K562 (cell line): ENCODE results near the gene NDUFV3. TPM values are rescaled to one million over a fixed set of nuclear protein-coding genes. Genes with fewer than 3 reads are reported as not detected.

Experiments used
- ASH1L ChIP-seq: fragments of 450-650 bp; IDR thresholded peaks from 2 replicates; pipeline ENCODE4 v1.6.1; 2018; ENCODE audit warnings: borderline replicate concordance, mild to moderate bottlenecking, low read depth; ENCODE audit not compliant: partially characterized antibody
- BCL6 ChIP-seq: fragments of 250-450 bp; sonication (Bioruptor Pico); IDR thresholded peaks from 2 replicates; pipeline ENCODE4 v1.4.0; 2020
- BRD4 ChIP-seq: fragments of 200-600 bp; sonication (generic); IDR thresholded peaks from 2 replicates; pipeline ENCODE4 v1.6.1; 2017; ENCODE audit warnings: inconsistent platforms
- EP300 ChIP-seq: IDR thresholded peaks from 2 replicates; pipeline ENCODE4 v1.6.1; 2012; ENCODE audit warnings: low read length, improper control_type of control experiment
- GATAD2A ChIP-seq: fragments of 450-650 bp; IDR thresholded peaks from 2 replicates; pipeline ENCODE4 v1.6.1; 2017
- ILF3 ChIP-seq: fragments of 450-650 bp; IDR thresholded peaks from 2 replicates; pipeline ENCODE4 v1.6.1; 2018; ENCODE audit warnings: antibody characterized with exemption, mild to moderate bottlenecking, moderate library complexity, borderline replicate concordance
- MXI1 ChIP-seq: IDR thresholded peaks from 2 replicates; pipeline ENCODE4 v1.6.1; 2011; ENCODE audit warnings: low read depth, mild to moderate bottlenecking, improper control_type of control experiment, low read length
- NCOR1 ChIP-seq: fragments of 450-650 bp; IDR thresholded peaks from 2 replicates; pipeline ENCODE4 v1.6.1; 2016; ENCODE audit warnings: mild to moderate bottlenecking, moderate library complexity
- POLR2A ChIP-seq: fragments of 450-650 bp; conservative IDR thresholded peaks from 2 replicates; pipeline ENCODE4 v1.6.1; 2016
- PURB ChIP-seq: sonication (generic); formaldehyde crosslinking; IDR thresholded peaks from 2 replicates; pipeline ENCODE4 v1.9.0; 2021; ENCODE audit warnings: low read depth, mild to moderate bottlenecking, missing genetic modification reagents
- RFX1 ChIP-seq: fragments of 450-650 bp; IDR thresholded peaks from 2 replicates; pipeline ENCODE4 v1.6.1; 2016; ENCODE audit warnings: mild to moderate bottlenecking, moderate library complexity
- SMARCA5 ChIP-seq: fragments of 450-650 bp; IDR thresholded peaks from 2 replicates; pipeline ENCODE4 v1.6.1; 2016
- SPI1 ChIP-seq: IDR thresholded peaks from 2 replicates; pipeline ENCODE4 v1.6.1; 2011; ENCODE audit warnings: low read depth, low read length, control low read depth, borderline replicate concordance
- SREBF2 ChIP-seq: sonication (generic); formaldehyde crosslinking; IDR thresholded peaks from 2 replicates; pipeline ENCODE4 v1.4.0; 2020; ENCODE audit warnings: mild to moderate bottlenecking, missing genetic modification reagents
- TAF15 ChIP-seq: fragments of 200-400 bp; formaldehyde crosslinking; IDR thresholded peaks from 2 replicates; pipeline ENCODE4 v1.6.1; 2017; ENCODE audit warnings: mild to moderate bottlenecking, low read depth, low read length, moderate library complexity
- TBL1XR1 ChIP-seq, 2 experiments: IDR thresholded peaks; 2 replicates each; pipeline ENCODE4 v1.6.1; 2012; ENCODE audit warnings: improper control_type of control experiment in 2 of 2, low read length in 2 of 2, mild to moderate bottlenecking in 1 of 2
- TSC22D4 ChIP-seq: fragments of 450-650 bp; IDR thresholded peaks from 2 replicates; pipeline ENCODE4 v1.6.1; 2016; ENCODE audit warnings: missing genetic modification characterization, missing biosample characterization, control low read depth
- ZNF197 ChIP-seq: fragments of 200-800 bp; sonication (Bioruptor generic); IDR thresholded peaks from 2 replicates; pipeline ENCODE4 v1.6.1; 2016; ENCODE audit warnings: low read depth, missing genetic modification characterization, missing compliant biosample characterization
- ZNF24 ChIP-seq: fragments of 450-650 bp; IDR thresholded peaks from 2 replicates; pipeline ENCODE4 v1.6.1; 2016
- ZNF551 ChIP-seq: fragments of 250-450 bp; sonication (Bioruptor Pico); IDR thresholded peaks from 2 replicates; pipeline ENCODE4 v1.5.0; 2021; ENCODE audit warnings: mild to moderate bottlenecking, moderate library complexity
- ZNF57 ChIP-seq: fragments of 450-650 bp; formaldehyde crosslinking; IDR thresholded peaks from 2 replicates; pipeline ENCODE4 v1.4.0; 2020; ENCODE audit warnings: mild to moderate bottlenecking, moderate library complexity
- polyA plus RNA-seq, 8 experiments: library from polyadenylated mRNA; depleted of rRNA in 4 of 8; stranded (reverse) in 5 of 8; unstranded in 3 of 8; fragments of >200 nt; fragmentation: Nextera tagmentation in 2 of 8; fragmentation: Illumina TruSeq in 1 of 8; extraction: Ambion mirVana in 2 of 8; extraction: Trizol in 1 of 8; gene quantifications; 2 replicates each; pipeline versions ENCODE4 v1.2.1 to v1.2.3, GENCODE V29; 2011 to 2014; ENCODE audit warnings: inconsistent platforms in 1 of 8, missing spikeins in 1 of 8
- total RNA-seq, 7 experiments: library from RNA; depleted of rRNA in 6 of 7; stranded (reverse); fragments of >200 nt in 6 of 7; fragmentation: Illumina TruSeq in 2 of 7; extraction: Trizol in 2 of 7; gene quantifications; 2 replicates each; pipeline versions ENCODE4 v1.2.1 to v1.2.3, GENCODE V29; 2011 to 2021; ENCODE audit warnings: low replicate concordance in 1 of 7
- TF ChIP-seq, protein P1 (sequence below): fragments of 450-650 bp; formaldehyde crosslinking; IDR thresholded peaks from 2 replicates; pipeline ENCODE4 v1.4.0; 2020; ENCODE audit warnings: mild to moderate bottlenecking, moderate library complexity
- TF ChIP-seq, protein P2 (sequence below): fragments of 450-650 bp; formaldehyde crosslinking; conservative IDR thresholded peaks from 2 replicates; pipeline ENCODE4 v1.4.0; 2022; ENCODE audit warnings: mild to moderate bottlenecking, missing genetic modification characterization
- TF ChIP-seq, protein P3 (sequence below): fragments of 250-450 bp; sonication (Bioruptor Pico); IDR thresholded peaks from 2 replicates; pipeline ENCODE4 v1.8.0; 2021; ENCODE audit warnings: moderate library complexity, mild to moderate bottlenecking, inconsistent platforms
- TF ChIP-seq, protein P4 (sequence below): fragments of 450-650 bp; IDR thresholded peaks from 2 replicates; pipeline ENCODE4 v1.6.1; 2016; ENCODE audit warnings: missing biosample characterization, missing genetic modification characterization

Gene NDUFV3
- total and polyA plus RNA-seq, 9 of the 15 experiments (the other 6 are each of a cell fraction or from before 2014, with no cell fraction given): 19.1 to 87.8 (median 74.3) TPM

DNA sequence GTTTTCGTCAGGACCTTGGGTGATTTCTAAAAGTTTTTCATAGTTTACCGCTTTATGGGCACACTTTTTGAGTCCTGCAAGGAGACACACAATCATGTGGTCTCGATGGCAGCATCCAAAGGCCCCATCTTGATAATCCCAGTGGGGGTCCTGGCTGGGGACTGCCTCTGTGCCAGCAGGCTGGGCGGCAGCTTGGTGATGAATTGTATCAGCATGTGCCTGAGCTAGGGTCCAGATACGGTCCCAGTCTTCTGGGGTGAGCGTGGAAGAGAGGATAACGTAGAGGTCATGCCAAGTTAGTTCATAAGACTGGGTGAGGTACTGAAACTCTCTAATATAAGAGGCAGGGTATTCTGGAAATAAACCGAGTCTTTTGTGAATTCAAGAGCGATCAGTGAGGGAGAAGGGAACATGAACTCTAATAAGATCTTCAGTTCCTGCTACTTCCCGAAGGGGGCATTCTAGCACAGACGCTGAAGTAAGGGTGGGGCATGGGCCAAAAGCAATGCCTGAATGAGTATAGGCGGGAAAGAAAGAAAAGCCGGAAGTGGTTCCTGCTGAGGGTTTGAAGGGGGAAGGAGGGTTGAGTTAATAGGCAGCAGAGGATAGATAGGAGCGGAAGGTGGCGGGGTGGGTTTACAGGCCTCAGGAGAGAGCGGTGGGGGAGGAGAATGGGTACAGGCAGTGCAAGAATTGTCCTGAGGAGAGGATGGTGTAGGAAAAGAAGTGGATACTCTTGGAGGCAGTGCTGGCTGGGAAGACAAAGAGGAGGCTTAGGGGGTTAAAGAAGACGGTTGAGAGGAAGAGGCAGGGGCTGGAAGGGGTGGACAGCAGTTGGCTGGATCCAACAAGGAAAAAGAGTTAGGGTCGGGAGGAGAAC, 30.7 kb downstream of the NDUFV3 start (continued):
- TF ChIP-seq SPI1 (peak; percentile 91), SREBF2 (CRISPR knock-in tag) (no peak), PURB (CRISPR knock-in tag) (no peak), ZNF551 (CRISPR knock-in tag) (no peak), RFX1 (no peak), BCL6 (CRISPR knock-in tag) (no peak), GATAD2A (peak; percentile 90), NCOR1 (peak; percentile 76), POLR2A (peak; percentile 82), TBL1XR1 (IDR thresholded peaks at IDR 0.05; ENCODE audit: low read length in 2 of 2) (no peak), TSC22D4 (no peak), ASH1L (peak; percentile 84), ZNF57 (CRISPR knock-in tag) (0 out of 2 replicates have a peak, but pooled peaks have one; percentile 19), EP300 (peak; percentile 69), MXI1 (no peak; the same call in 1 of the 2 replicates), BRD4 (0 out of 2 replicates have a peak, but pooled peaks have one; percentile 60), ZNF24 (peak; percentile 50; the same call in 1 of the 2 replicates), TAF15 (no peak), ILF3 (no peak), SMARCA5 (peak; percentile 96), ZNF197 (no peak)
- TF ChIP-seq, protein P1, sequence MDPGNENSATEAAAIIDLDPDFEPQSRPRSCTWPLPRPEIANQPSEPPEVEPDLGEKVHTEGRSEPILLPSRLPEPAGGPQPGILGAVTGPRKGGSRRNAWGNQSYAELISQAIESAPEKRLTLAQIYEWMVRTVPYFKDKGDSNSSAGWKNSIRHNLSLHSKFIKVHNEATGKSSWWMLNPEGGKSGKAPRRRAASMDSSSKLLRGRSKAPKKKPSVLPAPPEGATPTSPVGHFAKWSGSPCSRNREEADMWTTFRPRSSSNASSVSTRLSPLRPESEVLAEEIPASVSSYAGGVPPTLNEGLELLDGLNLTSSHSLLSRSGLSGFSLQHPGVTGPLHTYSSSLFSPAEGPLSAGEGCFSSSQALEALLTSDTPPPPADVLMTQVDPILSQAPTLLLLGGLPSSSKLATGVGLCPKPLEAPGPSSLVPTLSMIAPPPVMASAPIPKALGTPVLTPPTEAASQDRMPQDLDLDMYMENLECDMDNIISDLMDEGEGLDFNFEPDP (CRISPR knock-in tag): no peak
- TF ChIP-seq, protein P2, sequence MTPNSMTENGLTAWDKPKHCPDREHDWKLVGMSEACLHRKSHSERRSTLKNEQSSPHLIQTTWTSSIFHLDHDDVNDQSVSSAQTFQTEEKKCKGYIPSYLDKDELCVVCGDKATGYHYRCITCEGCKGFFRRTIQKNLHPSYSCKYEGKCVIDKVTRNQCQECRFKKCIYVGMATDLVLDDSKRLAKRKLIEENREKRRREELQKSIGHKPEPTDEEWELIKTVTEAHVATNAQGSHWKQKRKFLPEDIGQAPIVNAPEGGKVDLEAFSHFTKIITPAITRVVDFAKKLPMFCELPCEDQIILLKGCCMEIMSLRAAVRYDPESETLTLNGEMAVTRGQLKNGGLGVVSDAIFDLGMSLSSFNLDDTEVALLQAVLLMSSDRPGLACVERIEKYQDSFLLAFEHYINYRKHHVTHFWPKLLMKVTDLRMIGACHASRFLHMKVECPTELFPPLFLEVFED (CRISPR knock-in tag): peak; percentile 92
- TF ChIP-seq, protein P3, sequence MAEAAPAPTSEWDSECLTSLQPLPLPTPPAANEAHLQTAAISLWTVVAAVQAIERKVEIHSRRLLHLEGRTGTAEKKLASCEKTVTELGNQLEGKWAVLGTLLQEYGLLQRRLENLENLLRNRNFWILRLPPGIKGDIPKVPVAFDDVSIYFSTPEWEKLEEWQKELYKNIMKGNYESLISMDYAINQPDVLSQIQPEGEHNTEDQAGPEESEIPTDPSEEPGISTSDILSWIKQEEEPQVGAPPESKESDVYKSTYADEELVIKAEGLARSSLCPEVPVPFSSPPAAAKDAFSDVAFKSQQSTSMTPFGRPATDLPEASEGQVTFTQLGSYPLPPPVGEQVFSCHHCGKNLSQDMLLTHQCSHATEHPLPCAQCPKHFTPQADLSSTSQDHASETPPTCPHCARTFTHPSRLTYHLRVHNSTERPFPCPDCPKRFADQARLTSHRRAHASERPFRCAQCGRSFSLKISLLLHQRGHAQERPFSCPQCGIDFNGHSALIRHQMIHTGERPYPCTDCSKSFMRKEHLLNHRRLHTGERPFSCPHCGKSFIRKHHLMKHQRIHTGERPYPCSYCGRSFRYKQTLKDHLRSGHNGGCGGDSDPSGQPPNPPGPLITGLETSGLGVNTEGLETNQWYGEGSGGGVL (CRISPR knock-in tag): no peak
- TF ChIP-seq, protein P4, sequence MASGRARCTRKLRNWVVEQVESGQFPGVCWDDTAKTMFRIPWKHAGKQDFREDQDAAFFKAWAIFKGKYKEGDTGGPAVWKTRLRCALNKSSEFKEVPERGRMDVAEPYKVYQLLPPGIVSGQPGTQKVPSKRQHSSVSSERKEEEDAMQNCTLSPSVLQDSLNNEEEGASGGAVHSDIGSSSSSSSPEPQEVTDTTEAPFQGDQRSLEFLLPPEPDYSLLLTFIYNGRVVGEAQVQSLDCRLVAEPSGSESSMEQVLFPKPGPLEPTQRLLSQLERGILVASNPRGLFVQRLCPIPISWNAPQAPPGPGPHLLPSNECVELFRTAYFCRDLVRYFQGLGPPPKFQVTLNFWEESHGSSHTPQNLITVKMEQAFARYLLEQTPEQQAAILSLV: no peak
